ENCODE measurements around the gene FSD2. TPM values are rescaled to one million over a fixed set of nuclear protein-coding genes. Genes with fewer than 3 reads are reported as not detected.

FSD2 gene
- total and polyA plus RNA-seq, 2 of the 4 experiments (the other 2 are of a cell fraction), result not detected

DNA sequence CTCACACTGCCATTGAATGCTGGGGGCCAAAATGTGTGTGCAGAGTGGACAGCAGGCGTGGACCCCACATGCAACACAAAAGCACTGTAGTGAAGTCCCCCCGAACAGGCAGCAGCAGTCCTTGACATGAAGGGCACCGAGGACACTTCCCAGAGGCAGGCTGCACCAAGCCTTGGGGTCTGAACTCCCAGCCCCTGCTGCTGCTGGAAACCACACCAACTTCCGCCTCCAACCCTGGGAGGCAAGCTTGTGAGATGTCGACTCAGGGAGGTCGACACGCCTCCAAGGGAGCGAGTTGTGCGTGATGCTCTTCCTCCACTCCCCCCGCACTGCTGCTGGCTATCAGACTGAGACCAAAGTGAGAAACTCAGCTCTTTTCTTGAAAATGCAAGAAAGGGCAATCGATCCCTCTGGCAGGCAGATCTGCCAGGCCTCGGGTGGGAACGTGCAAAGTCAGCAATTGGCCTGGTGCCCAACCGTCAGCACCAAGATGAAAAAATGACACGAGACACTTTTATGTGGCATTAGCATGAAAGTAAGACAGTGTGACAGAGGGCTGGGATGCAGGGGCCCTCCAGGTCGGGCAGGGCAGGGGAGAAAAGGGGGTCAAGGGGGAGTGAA, 47.2 kb upstream of the FSD2 start:
- H3K14ac ChIP-seq (replicated peaks; ENCODE audit: low read depth, low read length), result no peak overlapping the region
- no peak overlapping the region for H3K23ac ChIP-seq (ENCODE audit: low read depth, low read length)
- no peak overlapping the region for H3K56ac ChIP-seq (ENCODE audit: extremely low read depth, insufficient read depth, low read length)
- H4K8ac ChIP-seq (ENCODE audit: low read depth in 2 of 2, low read length in 2 of 2), result no peak overlapping the region
- 18% methylated on average over 3 of the region's 16 CpGs; no CpG with 5 or more reads in 1 of the 2 experiments for WGBS, 2 experiments (ENCODE audit: extremely low coverage in 2 of 2, insufficient read length in 1 of 2)
- H3K18ac ChIP-seq (ENCODE audit: low read depth, low read length), result no peak overlapping the region
- no peak overlapping the region for H3K27ac ChIP-seq (ENCODE audit: insufficient read depth, low read length)
- no peak overlapping the region for H4K5ac ChIP-seq (ENCODE audit: low read depth, low read length)
- H3K27me3 ChIP-seq (ENCODE audit: control insufficient read depth, insufficient read depth, low read length), result no peaks in the 10 kb centered on the region
- TF ChIP-seq RAD21 (IDR thresholded peaks at IDR 0.05; ENCODE audit: low read length) (no peak), POLR2A (IDR thresholded peaks at IDR 0.05; ENCODE audit: low read depth, low read length) (no peak), NFE2L2 (IDR thresholded peaks at IDR 0.05; ENCODE audit: low read depth, low read length) (no peak), RFX5 (IDR thresholded peaks at IDR 0.05; ENCODE audit: low read depth, low read length) (no peak), MAFK (IDR thresholded peaks at IDR 0.05; ENCODE audit: low read depth, low read length) (peak; percentile 42; the same call in 1 of the 2 replicates), CHD1 (IDR thresholded peaks at IDR 0.05; ENCODE audit: low read depth, low read length) (no peak), FOS (IDR thresholded peaks at IDR 0.05; ENCODE audit: low read depth, low read length) (no peak), SMC3 (IDR thresholded peaks at IDR 0.05; ENCODE audit: low read depth, low read length) (no peak)
- ATAC-seq (ENCODE audit: low read depth), result no peak
- H4K91ac ChIP-seq (ENCODE audit: insufficient read depth, low read depth, low read length), result no peak overlapping the region
- intact Hi-C loops (cut with micrococcal nuclease) (loop anchor here (10.0 kb wide), 1 partner anchor 102 kb away; the partner anchor contains the start of gene HOMER2), in situ Hi-C loops (cut with MboI; ENCODE audit: low sequenced_read_pairs) (no loop called here), dilution Hi-C loops (cut with HindIII; ENCODE audit: low sequenced_read_pairs, unreplicated experiment) (no loop called here)
- H3K4me1 ChIP-seq (ENCODE audit: control insufficient read depth, insufficient read depth, low read length), result peaks cover 9% of the 10 kb centered on the region; the same call in 1 of the 2 replicates
- no peaks in the 10 kb centered on the region for H3K79me1 ChIP-seq (ENCODE audit: low read depth in 1 of 2, low read length in 2 of 2)
- no peaks in the 10 kb centered on the region for H3K9me3 ChIP-seq (ENCODE audit: control insufficient read depth, insufficient read depth, low read length)
- no peaks in the 10 kb centered on the region for H3K36me3 ChIP-seq (ENCODE audit: control insufficient read depth, insufficient read depth, low read length)
- H3K4me2 ChIP-seq (ENCODE audit: low read depth, low read length), result no peak overlapping the region
- no peak overlapping the region for H2AFZ ChIP-seq (replicated peaks; ENCODE audit: low read length, poor library complexity)
- H3K4ac ChIP-seq (ENCODE audit: low read depth, low read length), result no peak overlapping the region
- no peak for DNase-seq
- CTCF ChIA-PET, result no interaction called here
- no peak overlapping the region for H3K9ac ChIP-seq (ENCODE audit: low read depth, low read length)
- no peak overlapping the region for H2AK5ac ChIP-seq (ENCODE audit: low read depth, low read length)
- H2BK5ac ChIP-seq (ENCODE audit: low read depth, low read length, poor library complexity, severe bottlenecking), result no peak overlapping the region
- POLR2A ChIA-PET (ENCODE audit: unreplicated experiment), result no interaction called here
- no peak overlapping the region for H2BK15ac ChIP-seq (ENCODE audit: low read depth, low read length)
- H4K20me1 ChIP-seq (ENCODE audit: insufficient read depth, low read length), result no peaks in the 10 kb centered on the region
- H2BK120ac ChIP-seq (ENCODE audit: low read depth, low read length), result no peak overlapping the region
- BruUV-seq (replicated peaks), result no TSS peak
- H2AK9ac ChIP-seq (replicated peaks; ENCODE audit: low read depth, low read length, poor library complexity), result no peak overlapping the region
- no peak overlapping the region for H3K4me3 ChIP-seq (ENCODE audit: insufficient read depth, low read depth, low read length)
- no peaks in the 10 kb centered on the region; the same call in 1 of the 2 replicates for H3K9me1 ChIP-seq (ENCODE audit: insufficient read depth, low read length)
- H2BK20ac ChIP-seq (ENCODE audit: low read depth, low read length), result no peak overlapping the region

All from IMR-90 (cell line).